K562 (cell line): ENCODE measurements around the gene MGST2. TPM values are rescaled to one million over a fixed set of nuclear protein-coding genes. Genes with fewer than 3 reads are reported as not detected.

Experiments
- EP300 ChIP-seq: IDR thresholded peaks from 2 replicates; pipeline ENCODE4 v1.6.1; 2012; ENCODE audit warnings: low read length, improper control_type of control experiment
- EP400 ChIP-seq: fragments of 450-650 bp; IDR thresholded peaks from 2 replicates; pipeline ENCODE4 v1.6.1; 2017; ENCODE audit warnings: antibody characterized with exemption, mild to moderate bottlenecking, moderate library complexity
- GTF2E2 ChIP-seq: fragments of 200-800 bp; sonication (Bioruptor generic); IDR thresholded peaks from 2 replicates; pipeline ENCODE4 v1.6.1; 2016; ENCODE audit warnings: missing genetic modification characterization, missing compliant biosample characterization
- MTA3 ChIP-seq: fragments of 450-650 bp; formaldehyde crosslinking; IDR thresholded peaks from 2 replicates; pipeline ENCODE4 v1.6.1; 2017; ENCODE audit warnings: mild to moderate bottlenecking, borderline replicate concordance
- NCOA1 ChIP-seq: fragments of 450-650 bp; IDR thresholded peaks from 2 replicates; pipeline ENCODE4 v1.6.1; 2016; ENCODE audit warnings: low read depth
- NCOA4 ChIP-seq: fragments of 450-650 bp; IDR thresholded peaks from 2 replicates; pipeline ENCODE4 v1.6.1; 2018; ENCODE audit warnings: mild to moderate bottlenecking; ENCODE audit not compliant: partially characterized antibody
- NR1H2 ChIP-seq: sonication (generic); formaldehyde crosslinking; IDR thresholded peaks from 2 replicates; pipeline ENCODE4 v1.4.0; 2020; ENCODE audit warnings: mild to moderate bottlenecking, missing genetic modification reagents
- POLR2B ChIP-seq: fragments of 450-650 bp; IDR thresholded peaks from 2 replicates; pipeline ENCODE4 v1.6.1; 2018; ENCODE audit warnings: low read depth; ENCODE audit not compliant: partially characterized antibody
- RB1 ChIP-seq: fragments of 450-650 bp; IDR thresholded peaks from 2 replicates; pipeline ENCODE4 v1.6.1; 2017; ENCODE audit warnings: low read depth, mild to moderate bottlenecking
- RHOXF2B ChIP-seq: fragments of 250-450 bp; sonication (Bioruptor Pico); conservative IDR thresholded peaks from 2 replicates; pipeline ENCODE4 v1.5.1; 2021
- SMARCA4 ChIP-seq: fragments of 450-650 bp; IDR thresholded peaks from 2 replicates; pipeline ENCODE4 v1.6.1; 2016
- ZBTB17 ChIP-seq: fragments of 450-650 bp; formaldehyde crosslinking; IDR thresholded peaks from 2 replicates; pipeline ENCODE4 v1.4.0; 2020; ENCODE audit warnings: mild to moderate bottlenecking
- ZNF274 ChIP-seq: IDR thresholded peaks from 2 replicates; pipeline ENCODE4 v1.6.1; 2011; ENCODE audit warnings: low read depth, mild to moderate bottlenecking, low read length, moderate library complexity, borderline replicate concordance
- ZNF347 ChIP-seq: fragments of 450-650 bp; formaldehyde crosslinking; IDR thresholded peaks from 2 replicates; pipeline ENCODE4 v1.4.0; 2020; ENCODE audit warnings: low read depth, mild to moderate bottlenecking, moderate library complexity
- polyA plus RNA-seq, 8 experiments: library from polyadenylated mRNA; depleted of rRNA in 4 of 8; stranded (reverse) in 5 of 8; unstranded in 3 of 8; fragments of >200 nt; fragmentation: Nextera tagmentation in 2 of 8; fragmentation: Illumina TruSeq in 1 of 8; extraction: Ambion mirVana in 2 of 8; extraction: Trizol in 1 of 8; gene quantifications; 2 replicates each; pipeline versions ENCODE4 v1.2.1 to v1.2.3, GENCODE V29; 2011 to 2014; ENCODE audit warnings: inconsistent platforms in 1 of 8, missing spikeins in 1 of 8
- total RNA-seq, 7 experiments: library from RNA; depleted of rRNA in 6 of 7; stranded (reverse); fragments of >200 nt in 6 of 7; fragmentation: Illumina TruSeq in 2 of 7; extraction: Trizol in 2 of 7; gene quantifications; 2 replicates each; pipeline versions ENCODE4 v1.2.1 to v1.2.3, GENCODE V29; 2011 to 2021; ENCODE audit warnings: low replicate concordance in 1 of 7
- TF ChIP-seq, protein P1 (sequence below), 3 experiments: fragments of 200-800 bp in 1 of 3; sonication (Bioruptor generic) in 1 of 3; sonication (generic) in 1 of 3; formaldehyde crosslinking in 1 of 3; IDR thresholded peaks; 2 replicates each; pipeline versions ENCODE4 v1.6.1 to v1.8.0; 2016 to 2022; ENCODE audit warnings: mild to moderate bottlenecking in 2 of 3, missing compliant biosample characterization in 2 of 3, missing genetic modification characterization in 2 of 3, missing genetic modification reagents in 1 of 3
- TF ChIP-seq, protein P2 (sequence below): fragments of 450-650 bp; formaldehyde crosslinking; IDR thresholded peaks from 2 replicates; pipeline ENCODE4 v1.4.0; 2022; ENCODE audit warnings: missing genetic modification characterization
- TF ChIP-seq, protein P3 (sequence below): fragments of 250-450 bp; sonication (Bioruptor Pico); IDR thresholded peaks from 2 replicates; pipeline ENCODE4 v1.4.0; 2020; ENCODE audit warnings: borderline replicate concordance
- TF ChIP-seq, protein P4 (sequence below): fragments of 450-650 bp; IDR thresholded peaks from 2 replicates; pipeline ENCODE4 v1.6.1; 2016; ENCODE audit warnings: low read depth, mild to moderate bottlenecking, moderate library complexity
- TF ChIP-seq, protein P5 (sequence below): fragments of 150-350 bp; conservative IDR thresholded peaks from 2 replicates; pipeline ENCODE4 v1.6.1; 2014; ENCODE audit warnings: low read length

The MGST2 gene
- total and polyA plus RNA-seq, 9 of the 15 experiments (the other 6 are each of a cell fraction or from before 2014, with no cell fraction given): 38.7 to 115 (median 84.6) TPM

DNA sequence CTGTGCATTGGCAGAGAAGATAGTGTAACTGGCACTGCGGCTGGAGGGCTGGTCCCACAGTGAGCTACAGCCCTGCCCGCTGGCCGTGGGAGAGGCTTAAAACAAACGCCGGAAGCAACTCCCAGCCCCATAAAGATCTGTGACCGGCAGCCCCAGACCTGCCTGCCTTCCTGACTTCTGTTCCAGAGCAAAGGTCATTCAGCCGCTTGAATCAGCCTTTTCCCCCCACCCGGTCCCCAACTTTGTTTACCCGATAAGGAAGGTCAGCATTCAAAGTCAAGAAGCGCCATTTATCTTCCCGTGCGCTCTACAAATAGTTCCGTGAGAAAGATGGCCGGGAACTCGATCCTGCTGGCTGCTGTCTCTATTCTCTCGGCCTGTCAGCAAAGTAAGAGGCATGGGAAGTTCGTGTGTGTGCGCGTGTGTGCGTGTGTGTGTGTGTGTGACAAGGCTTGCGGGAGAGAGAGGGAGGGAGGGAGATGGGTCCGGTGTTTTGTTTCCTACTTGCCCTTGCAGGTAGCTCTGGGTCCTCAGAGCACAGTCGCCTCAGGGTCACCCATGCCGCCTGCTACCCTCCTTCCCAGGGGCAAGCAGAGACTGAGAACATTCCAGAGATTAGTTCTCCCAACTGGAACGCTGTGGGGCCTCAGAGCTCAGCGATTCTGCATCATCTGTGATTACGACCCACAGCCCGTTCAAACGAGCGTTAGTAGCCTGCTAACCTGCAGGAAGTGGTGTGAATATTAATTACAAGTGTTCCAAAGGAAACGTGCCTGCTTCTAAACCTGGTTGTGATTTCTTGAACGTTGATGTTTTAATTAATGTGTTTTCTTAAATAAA is at the start of gene MGST2 (continued):
- no peak for TF ChIP-seq NR1H2 (CRISPR knock-in tag)
- TF ChIP-seq, protein P1, sequence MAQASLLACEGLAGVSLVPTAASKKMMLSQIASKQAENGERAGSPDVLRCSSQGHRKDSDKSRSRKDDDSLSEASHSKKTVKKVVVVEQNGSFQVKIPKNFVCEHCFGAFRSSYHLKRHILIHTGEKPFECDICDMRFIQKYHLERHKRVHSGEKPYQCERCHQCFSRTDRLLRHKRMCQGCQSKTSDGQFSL (CRISPR knock-in tag; IDR thresholded peaks at IDR 0.05): peak; percentile 69; the same call in 1 of the 2 replicates
- TF ChIP-seq, protein P1 (tag; IDR thresholded peaks at IDR 0.05): no peak
- TF ChIP-seq, protein P2, sequence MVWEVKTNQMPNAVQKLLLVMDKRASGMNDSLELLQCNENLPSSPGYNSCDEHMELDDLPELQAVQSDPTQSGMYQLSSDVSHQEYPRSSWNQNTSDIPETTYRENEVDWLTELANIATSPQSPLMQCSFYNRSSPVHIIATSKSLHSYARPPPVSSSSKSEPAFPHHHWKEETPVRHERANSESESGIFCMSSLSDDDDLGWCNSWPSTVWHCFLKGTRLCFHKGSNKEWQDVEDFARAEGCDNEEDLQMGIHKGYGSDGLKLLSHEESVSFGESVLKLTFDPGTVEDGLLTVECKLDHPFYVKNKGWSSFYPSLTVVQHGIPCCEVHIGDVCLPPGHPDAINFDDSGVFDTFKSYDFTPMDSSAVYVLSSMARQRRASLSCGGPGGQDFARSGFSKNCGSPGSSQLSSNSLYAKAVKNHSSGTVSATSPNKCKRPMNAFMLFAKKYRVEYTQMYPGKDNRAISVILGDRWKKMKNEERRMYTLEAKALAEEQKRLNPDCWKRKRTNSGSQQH (CRISPR knock-in tag): 0 out of 2 replicates have a peak, but pooled peaks have one; percentile 79
- peak; percentile 74; the same call in 1 of the 2 replicates for TF ChIP-seq SMARCA4
- TF ChIP-seq ZNF347: no peak
- TF ChIP-seq MTA3: 0 out of 2 replicates have a peak, but pooled peaks have one; percentile 50
- TF ChIP-seq, protein P3, sequence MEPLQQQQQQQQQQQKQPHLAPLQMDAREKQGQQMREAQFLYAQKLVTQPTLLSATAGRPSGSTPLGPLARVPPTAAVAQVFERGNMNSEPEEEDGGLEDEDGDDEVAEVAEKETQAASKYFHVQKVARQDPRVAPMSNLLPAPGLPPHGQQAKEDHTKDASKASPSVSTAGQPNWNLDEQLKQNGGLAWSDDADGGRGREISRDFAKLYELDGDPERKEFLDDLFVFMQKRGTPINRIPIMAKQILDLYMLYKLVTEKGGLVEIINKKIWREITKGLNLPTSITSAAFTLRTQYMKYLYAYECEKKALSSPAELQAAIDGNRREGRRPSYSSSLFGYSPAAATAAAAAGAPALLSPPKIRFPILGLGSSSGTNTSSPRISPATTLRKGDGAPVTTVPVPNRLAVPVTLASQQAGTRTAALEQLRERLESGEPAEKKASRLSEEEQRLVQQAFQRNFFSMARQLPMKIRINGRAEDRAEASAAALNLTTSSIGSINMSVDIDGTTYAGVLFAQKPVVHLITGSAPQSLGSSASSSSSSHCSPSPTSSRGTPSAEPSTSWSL (CRISPR knock-in tag): no peak
- TF ChIP-seq, protein P4, sequence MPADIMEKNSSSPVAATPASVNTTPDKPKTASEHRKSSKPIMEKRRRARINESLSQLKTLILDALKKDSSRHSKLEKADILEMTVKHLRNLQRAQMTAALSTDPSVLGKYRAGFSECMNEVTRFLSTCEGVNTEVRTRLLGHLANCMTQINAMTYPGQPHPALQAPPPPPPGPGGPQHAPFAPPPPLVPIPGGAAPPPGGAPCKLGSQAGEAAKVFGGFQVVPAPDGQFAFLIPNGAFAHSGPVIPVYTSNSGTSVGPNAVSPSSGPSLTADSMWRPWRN: peak; percentile 9; the same call in 1 of the 2 replicates
- peak; percentile 78 for TF ChIP-seq EP400
- peak; percentile 55; the same call in 1 of the 2 replicates for TF ChIP-seq GTF2E2
- no peak for TF ChIP-seq RB1
- peak; percentile 52; the same call in 1 of the 2 replicates for TF ChIP-seq NCOA1
- TF ChIP-seq ZBTB17: peak; percentile 59; the same call in 1 of the 2 replicates
- TF ChIP-seq, protein P5, sequence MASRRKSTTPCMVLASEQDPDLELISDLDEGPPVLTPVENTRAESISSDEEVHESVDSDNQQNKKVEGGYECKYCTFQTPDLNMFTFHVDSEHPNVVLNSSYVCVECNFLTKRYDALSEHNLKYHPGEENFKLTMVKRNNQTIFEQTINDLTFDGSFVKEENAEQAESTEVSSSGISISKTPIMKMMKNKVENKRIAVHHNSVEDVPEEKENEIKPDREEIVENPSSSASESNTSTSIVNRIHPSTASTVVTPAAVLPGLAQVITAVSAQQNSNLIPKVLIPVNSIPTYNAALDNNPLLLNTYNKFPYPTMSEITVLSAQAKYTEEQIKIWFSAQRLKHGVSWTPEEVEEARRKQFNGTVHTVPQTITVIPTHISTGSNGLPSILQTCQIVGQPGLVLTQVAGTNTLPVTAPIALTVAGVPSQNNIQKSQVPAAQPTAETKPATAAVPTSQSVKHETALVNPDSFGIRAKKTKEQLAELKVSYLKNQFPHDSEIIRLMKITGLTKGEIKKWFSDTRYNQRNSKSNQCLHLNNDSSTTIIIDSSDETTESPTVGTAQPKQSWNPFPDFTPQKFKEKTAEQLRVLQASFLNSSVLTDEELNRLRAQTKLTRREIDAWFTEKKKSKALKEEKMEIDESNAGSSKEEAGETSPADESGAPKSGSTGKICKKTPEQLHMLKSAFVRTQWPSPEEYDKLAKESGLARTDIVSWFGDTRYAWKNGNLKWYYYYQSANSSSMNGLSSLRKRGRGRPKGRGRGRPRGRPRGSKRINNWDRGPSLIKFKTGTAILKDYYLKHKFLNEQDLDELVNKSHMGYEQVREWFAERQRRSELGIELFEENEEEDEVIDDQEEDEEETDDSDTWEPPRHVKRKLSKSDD: no peak
- no peak for TF ChIP-seq NCOA4
- TF ChIP-seq EP300: peak; percentile 66; the same call in 1 of the 2 replicates
- TF ChIP-seq ZNF274: no peak
- TF ChIP-seq RHOXF2B: no peak
- TF ChIP-seq POLR2B: peak; percentile 69
